GM19043 (cell line): ENCODE data around the gene LSM10.

Source experiments
- ATAC-seq: cut with Tn5 transposase; IDR thresholded peaks from one replicate; pipeline ENCODE4 v1.9.1; 2021; ENCODE audit warnings: low read depth; ENCODE audit not compliant: unreplicated experiment

Gene LSM10

DNA sequence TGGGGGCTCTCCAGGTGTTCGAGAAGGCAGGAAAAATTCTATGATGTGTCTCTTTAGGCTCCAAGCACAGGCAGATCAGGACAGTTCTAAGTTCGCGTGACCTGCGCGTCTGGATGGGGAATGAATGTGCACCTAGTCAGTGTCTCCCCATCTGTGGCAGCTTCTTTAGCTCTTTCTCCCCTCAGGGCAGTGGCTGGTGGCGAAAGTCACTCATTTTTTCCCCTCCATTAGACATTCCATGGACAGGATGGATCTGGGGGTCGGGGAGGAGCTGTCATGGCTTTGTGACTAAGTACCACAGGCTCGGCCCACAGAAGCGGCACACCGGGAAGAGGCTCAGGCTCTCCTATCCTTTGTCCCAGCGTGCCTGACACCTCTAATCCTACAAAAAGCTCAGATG is 43.2 kb downstream of the LSM10 start:
- no peak for ATAC-seq

DNA sequence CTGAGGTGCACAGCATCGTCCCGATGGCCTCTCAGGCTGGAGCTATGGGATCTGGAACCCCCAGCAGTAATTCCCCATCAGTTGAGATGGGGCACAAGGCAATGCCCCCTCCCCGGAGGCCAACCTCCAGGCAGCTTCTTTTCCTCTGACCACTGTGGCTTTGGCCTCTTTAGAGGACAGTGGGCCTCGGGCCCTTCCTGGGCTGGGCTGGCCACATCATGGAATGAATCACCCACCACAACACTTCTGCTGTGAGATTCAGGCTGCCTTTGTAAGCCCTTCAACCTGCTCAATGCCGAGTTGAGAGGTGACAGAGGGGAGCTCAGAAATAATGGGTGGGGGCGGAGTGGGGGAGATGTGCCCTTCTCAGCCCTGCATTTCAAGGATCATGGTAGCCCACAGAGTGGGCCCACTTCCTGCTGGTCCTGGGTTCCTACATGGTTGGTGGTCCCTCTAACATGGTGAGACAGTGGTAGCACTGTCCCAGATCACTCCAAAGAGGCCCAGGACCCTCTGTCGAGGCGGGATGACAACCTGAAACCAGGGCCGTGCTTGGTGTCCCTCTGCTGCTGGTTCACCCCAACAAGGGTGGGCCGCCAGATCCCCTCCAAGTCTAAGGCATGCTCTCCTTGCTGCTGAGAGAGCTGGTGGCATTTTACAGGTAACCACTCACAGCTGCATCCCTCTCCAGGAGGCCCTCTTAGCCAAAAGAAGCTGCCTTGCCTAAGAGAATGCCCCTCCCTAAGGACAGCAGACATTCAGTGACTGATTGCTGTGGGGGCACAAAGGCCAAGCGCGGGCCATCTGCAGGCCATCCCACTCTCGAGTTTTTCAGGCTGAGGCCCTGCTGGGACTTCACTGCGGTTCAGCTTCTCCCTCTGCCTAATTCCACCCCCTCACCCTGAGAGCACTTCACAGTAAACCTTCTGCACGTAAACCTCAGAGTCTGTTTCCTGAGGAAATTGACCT is 44.5 kb downstream of the LSM10 start:
- no peak for ATAC-seq

DNA sequence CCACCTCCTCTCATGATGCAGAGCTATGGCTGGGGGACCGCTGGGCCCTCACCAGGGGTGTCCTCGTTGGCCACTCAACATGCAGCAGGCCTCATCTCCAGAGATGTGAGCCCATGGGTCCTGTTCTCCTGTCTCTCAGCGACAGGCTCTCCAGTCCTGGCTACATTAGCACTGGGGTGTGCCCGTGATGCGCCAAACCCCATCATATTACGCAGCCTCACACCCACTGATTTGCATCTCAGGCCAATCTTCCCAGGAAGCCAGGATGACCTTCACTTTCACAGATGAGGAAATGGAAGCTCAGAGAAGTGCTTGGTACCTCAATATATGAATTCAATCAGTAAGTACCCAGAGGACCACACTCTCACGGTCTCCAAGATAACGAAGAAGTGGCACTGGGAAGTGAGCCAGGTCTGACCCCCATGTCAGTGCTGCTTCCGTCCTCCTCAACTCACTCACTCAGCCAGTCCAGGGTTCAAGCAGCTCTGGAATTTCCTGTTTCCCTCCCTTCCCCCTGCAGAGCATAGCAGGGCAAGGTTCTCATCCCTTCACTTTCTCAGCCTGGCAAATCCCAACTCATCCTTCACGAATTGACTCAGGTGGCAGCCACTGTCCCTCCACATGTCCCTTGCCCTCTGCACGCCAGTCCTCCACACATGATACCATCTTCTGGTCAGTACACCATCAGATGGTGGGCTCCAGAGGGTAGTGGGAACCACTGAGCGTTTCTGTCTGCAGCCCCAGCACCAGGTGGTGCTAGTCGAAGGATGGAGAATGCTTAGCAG is 45.4 kb downstream of the LSM10 start:
- ATAC-seq: no peak

DNA sequence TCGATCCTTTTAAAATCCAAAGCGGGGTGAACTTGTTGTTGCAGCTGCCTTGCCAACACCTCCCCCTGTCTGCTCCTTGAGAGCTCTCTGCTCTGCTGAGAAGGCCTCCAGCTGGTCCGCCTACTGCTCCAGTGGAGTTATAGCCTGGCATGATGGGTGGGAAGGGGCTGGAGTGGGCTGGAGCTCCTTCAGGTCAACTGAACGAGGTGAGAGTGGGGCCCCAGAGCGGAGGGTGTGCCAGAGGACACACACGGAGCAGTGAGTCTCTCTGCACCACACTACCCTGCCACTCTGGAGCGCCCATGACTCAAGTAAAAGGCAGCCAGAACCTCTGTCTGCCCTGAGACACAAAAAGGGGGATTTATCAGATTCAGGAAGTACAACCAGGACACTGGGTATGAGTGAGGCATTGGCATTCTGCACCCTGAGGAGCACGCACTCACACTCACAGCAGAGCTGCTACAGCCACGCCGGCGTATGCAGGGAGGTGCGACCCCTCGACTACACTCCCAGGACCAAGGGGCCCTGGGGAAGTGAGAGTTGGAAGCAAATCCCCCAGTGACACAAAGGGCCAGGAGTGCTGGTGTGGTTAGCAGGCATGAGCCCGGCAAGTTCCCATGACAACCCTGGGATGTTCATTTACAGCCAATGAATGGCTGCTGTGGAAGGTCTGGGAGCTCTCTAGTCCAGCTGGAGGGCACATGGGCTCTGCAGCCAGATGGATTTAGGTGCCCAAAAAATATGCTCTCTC is 46.3 kb downstream of the LSM10 start:
- no peak for ATAC-seq

GRCh38 chr1:36350659-36351226 is 47.0 kb downstream of the LSM10 start:
- ATAC-seq: no peak

GRCh38 chr1:36349839-36350238 is 47.9 kb downstream of the LSM10 start:
- no peak for ATAC-seq

DNA sequence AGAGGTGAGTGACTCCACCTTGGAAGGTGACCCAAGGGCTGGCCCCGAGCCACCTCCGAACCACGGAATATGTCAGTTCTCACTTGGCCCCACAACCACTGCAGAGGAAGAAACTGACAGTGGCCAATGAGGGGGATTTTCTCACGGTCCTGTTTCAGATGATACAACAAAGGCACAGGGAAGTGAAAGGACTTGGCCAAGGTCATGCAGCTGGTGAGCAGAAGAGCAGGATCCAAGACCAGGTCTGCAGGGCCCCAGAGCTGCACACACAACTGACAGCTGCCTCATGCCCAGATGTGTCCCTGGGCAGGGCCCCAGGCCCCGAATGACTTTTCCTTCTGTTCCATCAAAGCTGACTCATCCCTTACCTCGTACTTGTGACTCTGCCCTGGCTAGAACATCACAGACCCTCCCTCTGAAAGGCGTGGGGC is 48.5 kb downstream of the LSM10 start:
- peak; percentile 94 for ATAC-seq

GRCh38 chr1:36346741-36347370 is 50.9 kb downstream of the LSM10 start:
- no peak for ATAC-seq

- ATAC-seq: no peak
Measured at GRCh38 chr1:36345353-36345752, 52.4 kb downstream of the LSM10 start.

DNA sequence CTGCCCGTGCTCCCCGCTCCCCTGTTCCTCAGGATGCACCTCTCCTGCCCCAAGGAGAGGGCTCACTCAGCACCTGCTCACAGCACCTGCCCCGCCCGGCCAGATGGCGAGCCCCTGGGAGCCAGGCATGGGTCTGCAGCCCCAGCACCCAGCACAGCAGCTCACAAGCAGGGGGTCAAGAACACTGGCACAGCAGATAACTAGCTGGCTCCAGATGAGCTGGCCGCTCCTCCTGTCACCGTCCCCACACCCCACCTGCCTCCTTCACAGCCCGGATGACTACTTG is 53.4 kb downstream of the LSM10 start:
- ATAC-seq: no peak

DNA sequence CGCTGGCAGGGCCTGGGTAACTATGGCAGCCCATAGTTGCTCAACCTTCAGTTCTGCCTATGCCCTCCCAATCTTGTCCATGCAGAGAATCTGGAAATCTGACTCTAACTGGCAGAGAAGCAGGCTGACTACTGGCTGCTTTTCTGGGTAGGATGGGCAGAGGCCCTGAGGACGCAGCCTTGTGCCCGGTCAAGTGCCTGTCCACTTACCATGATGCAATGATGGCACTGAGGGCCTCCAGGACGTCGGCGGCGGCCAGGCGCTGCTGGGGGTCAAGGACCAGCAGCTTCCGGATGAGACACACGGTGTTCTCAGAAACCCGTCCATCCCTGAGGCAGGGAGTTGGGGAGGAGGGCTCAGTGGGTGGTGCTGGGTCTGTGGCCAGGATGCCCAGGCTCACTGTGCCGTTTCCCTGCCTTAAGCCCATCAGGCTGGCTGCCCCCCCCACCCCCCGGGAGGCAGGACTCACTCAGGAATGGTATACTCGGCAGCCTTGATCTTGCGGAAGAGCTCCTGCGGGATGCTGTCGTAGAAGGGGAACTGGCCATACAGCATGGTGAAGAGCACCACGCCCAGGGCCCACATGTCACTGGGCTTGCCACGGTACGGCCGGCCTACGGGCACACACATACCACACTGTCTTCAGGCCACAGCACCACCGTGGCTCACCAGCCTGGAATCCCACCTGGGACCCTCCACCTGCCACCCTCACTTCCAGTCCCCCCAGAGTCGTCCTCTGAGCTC is 53.9 kb downstream of the LSM10 start:
- no peak for ATAC-seq
